Measurements from ENCODE around the gene ALDH3A2. TPM values are rescaled to one million over a fixed set of nuclear protein-coding genes. Genes with fewer than 3 reads are reported as not detected.

ALDH3A2 gene
- total and polyA plus RNA-seq, 2 of the 8 experiments (the other 6 are each of a cell fraction or from before 2014, with no cell fraction given), result 20.6 to 72.9 TPM

DNA sequence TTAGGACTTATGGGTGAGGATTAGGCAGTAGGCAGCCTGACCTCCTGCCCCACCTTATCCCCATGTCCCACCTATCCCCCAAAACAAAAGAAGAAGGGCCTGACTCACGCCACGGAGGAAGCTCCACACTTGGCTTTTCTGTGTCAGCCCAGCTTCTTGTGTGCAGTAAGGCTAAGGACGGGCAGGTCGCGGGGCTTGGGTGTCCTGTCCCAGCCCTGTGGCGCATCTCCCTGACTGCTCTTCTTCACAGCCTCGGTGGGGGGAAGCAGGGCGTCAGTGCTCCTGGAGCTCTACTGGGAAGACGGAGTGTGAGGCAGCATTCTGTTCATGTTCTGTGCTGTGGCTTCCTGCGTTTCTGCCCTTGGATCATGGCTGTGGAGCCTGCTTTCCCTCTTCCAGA, 34.6 kb upstream of the ALDH3A2 start:
- DNase-seq (ENCODE audit: low read depth in 1 of 2, low spot score in 2 of 2) (no peak), FAIRE-seq (no peak)
- no peaks in the 10 kb centered on the region for H3K79me2 ChIP-seq (ENCODE audit: control insufficient read depth in 1 of 2, insufficient read depth in 2 of 2, low read length in 2 of 2)
- no peak overlapping the region for H2AK5ac ChIP-seq (ENCODE audit: low read depth, low read length)
- no peak overlapping the region for H2BK5ac ChIP-seq (ENCODE audit: low read depth, low read length)
- H3K56ac ChIP-seq (replicated peaks; ENCODE audit: insufficient read length, low read depth, low read length), result no peak overlapping the region
- H3K9me3 ChIP-seq (ENCODE audit: insufficient read depth in 2 of 2, low read depth in 1 of 2, low read length in 1 of 2), result peaks cover 9 to 15% of the 10 kb centered on the region in 2 experiments
- no peak overlapping the region for H3K14ac ChIP-seq (ENCODE audit: insufficient read length)
- H3K4me2 ChIP-seq (ENCODE audit: insufficient read depth in 1 of 2, low read depth in 2 of 2, low read length in 2 of 2), result no peak overlapping the region
- H4K91ac ChIP-seq (replicated peaks; ENCODE audit: insufficient read length, low read length), result no peak overlapping the region
- no peak overlapping the region for H3K4ac ChIP-seq (replicated peaks; ENCODE audit: insufficient read length, low read depth, low read length)
- H3K23me2 ChIP-seq (ENCODE audit: low read depth, low read length), result no peaks in the 10 kb centered on the region
- ChIA-PET CTCF (ENCODE audit: partially characterized antibody) (interaction anchor here (1.0 to 2.8 kb wide), 11 partner anchors 10 to 152 kb away, joined by 3 to 23 read pairs (median 5); no protein-coding TSS in a partner anchor), POLR2A (ENCODE audit: partially characterized antibody) (interaction anchor here (0.8 kb wide), 1 partner anchor 35 kb away, joined by 3 read pairs; the partner anchor contains the start of gene ALDH3A2)
- H3K27me3 ChIP-seq (replicated peaks in 1 of 4; ENCODE audit: control insufficient read depth in 3 of 4, extremely low read depth in 1 of 4, insufficient read depth in 3 of 4, low read length in 3 of 4), result no peaks in the 10 kb centered on the region
- H3K79me1 ChIP-seq (ENCODE audit: low read depth, low read length), result no peaks in the 10 kb centered on the region
- H3K23ac ChIP-seq (ENCODE audit: insufficient read length), result no peak overlapping the region
- no peak overlapping the region for H3K27ac ChIP-seq (ENCODE audit: low read depth, low read length)
- no peaks in the 10 kb centered on the region for H3K4me1 ChIP-seq (replicated peaks in 1 of 4; ENCODE audit: control insufficient read depth in 3 of 4, insufficient read depth in 4 of 4, low read length in 3 of 4)
- peak overlapping the region; percentile 45; the same call in 1 of the 2 replicates for H2AFZ ChIP-seq (ENCODE audit: low read length)
- H2BK12ac ChIP-seq (ENCODE audit: low read depth, low read length), result no peak overlapping the region
- no peak overlapping the region for H3K4me3 ChIP-seq (ENCODE audit: extremely low read depth in 1 of 4, insufficient read depth in 2 of 4, low read depth in 3 of 4, low read length in 4 of 4)
- H2BK120ac ChIP-seq (replicated peaks; ENCODE audit: low read depth, low read length), result no peak overlapping the region
- H3K9ac ChIP-seq (replicated peaks in 1 of 4; ENCODE audit: extremely low read depth in 1 of 4, low read depth in 3 of 4, low read length in 3 of 4), result no peak overlapping the region
- WGBS, 2 experiments (ENCODE audit: extremely low coverage in 1 of 2, insufficient coverage in 1 of 2, insufficient read length in 1 of 2, insufficient replicate concordance in 2 of 2, low coverage in 1 of 2, low lambda C conversion rate in 2 of 2, missing lambda C conversion rate in 1 of 2), result 94% methylated on average over 10 of the region's 10 CpGs; no CpG with 5 or more reads in 1 of the 2 experiments
- no peak overlapping the region for H3K18ac ChIP-seq (ENCODE audit: extremely low read depth, low read length)
- H3K36me3 ChIP-seq (ENCODE audit: control insufficient read depth in 2 of 4, insufficient read depth in 4 of 4, low read length in 3 of 4), result no peaks in the 10 kb centered on the region; a peak in 1 of 8 replicates
- H4K5ac ChIP-seq (ENCODE audit: insufficient read length, low read depth, low read length), result no peak overlapping the region
- no peak overlapping the region for H2BK20ac ChIP-seq (ENCODE audit: low read length)
- no peaks in the 10 kb centered on the region for H4K20me1 ChIP-seq (replicated peaks in 1 of 2; ENCODE audit: control insufficient read depth in 1 of 2, insufficient read depth in 2 of 2, low read length in 2 of 2)
- TF ChIP-seq CTCF (IDR thresholded peaks at IDR 0.05; ENCODE audit: control extremely low read depth in 1 of 3, insufficient read depth in 1 of 3, low read depth in 1 of 3, low read length in 3 of 3) (no peak), RXRA (IDR thresholded peaks at IDR 0.05; ENCODE audit: insufficient read depth, low read depth, low read length) (no peak), TEAD4 (IDR thresholded peaks at IDR 0.05; ENCODE audit: low read depth, low read length) (no peak), RBBP5 (IDR thresholded peaks at IDR 0.05; ENCODE audit: borderline replicate concordance, low read depth, low read length) (no peak), SIRT6 (IDR thresholded peaks at IDR 0.05; ENCODE audit: low read length) (no peak), RFX5 (IDR thresholded peaks at IDR 0.05; ENCODE audit: borderline replicate concordance, low read depth, low read length) (no peak)
- H2BK15ac ChIP-seq (ENCODE audit: low read length), result no peak overlapping the region
- peak overlapping the region; percentile 62; the same call in 1 of the 2 replicates for H4K8ac ChIP-seq (ENCODE audit: extremely low read depth, insufficient read depth, low read length)

Measured in H1 (cell line).